Left kidney (tissue), 2 donors: ENCODE measurements around the gene ZMYND8. TPM values are rescaled to one million over a fixed set of nuclear protein-coding genes. Genes with fewer than 3 reads are reported as not detected.
"Not testable (repeated sequence)": the region's sequence is repeated elsewhere in the genome, so short reads cannot be mapped to it uniquely, and the experiment has no call there.

Experiments
- DNase-seq: peaks from one replicate; pipeline ENCODE4 v3.0.0-alpha.2; 2013
- polyA plus RNA-seq: library from polyadenylated mRNA; unstranded; fragments of 120-200 nt; gene quantifications from one replicate; pipeline ENCODE4 v1.2.1, GENCODE V29; 2013; ENCODE audit not compliant: insufficient read length

The ZMYND8 gene
- polyA plus RNA-seq, 1 donor = 48.0 TPM

- no peak for DNase-seq
Observed at GRCh38 chr20:47265214-47265613, 91.3 kb downstream of the ZMYND8 start.

DNA sequence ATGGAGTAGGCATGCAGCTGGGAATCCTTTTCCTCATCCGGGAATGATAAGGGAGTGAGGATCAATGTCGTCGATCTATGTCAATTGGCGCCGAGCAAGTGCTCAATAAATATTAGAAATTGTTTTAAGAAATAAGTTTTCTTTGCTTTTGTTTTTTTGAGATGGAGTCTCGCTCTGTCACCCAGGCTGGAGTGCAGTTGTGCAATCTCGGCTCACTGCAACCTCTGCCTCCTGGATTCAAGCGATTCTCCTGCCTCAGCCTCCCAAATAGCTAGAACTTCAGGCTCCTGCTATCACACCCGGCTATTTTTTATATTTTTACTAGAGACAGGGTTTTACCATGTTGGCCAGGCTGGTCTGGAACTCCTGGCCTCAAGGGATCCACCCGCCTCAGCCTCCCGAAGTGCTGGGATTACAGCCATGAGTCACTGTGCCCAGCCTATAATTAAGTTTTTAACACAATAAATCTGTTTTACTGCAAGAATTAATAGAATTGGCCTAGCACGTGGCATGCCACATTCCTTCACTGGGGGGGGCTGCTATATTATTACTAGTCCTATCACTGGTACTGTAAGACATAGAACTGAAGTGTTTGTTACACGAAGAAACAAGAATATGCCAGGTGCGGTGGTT lies 92.2 kb downstream of the ZMYND8 start:
- not testable (repeated sequence) for DNase-seq

DNA sequence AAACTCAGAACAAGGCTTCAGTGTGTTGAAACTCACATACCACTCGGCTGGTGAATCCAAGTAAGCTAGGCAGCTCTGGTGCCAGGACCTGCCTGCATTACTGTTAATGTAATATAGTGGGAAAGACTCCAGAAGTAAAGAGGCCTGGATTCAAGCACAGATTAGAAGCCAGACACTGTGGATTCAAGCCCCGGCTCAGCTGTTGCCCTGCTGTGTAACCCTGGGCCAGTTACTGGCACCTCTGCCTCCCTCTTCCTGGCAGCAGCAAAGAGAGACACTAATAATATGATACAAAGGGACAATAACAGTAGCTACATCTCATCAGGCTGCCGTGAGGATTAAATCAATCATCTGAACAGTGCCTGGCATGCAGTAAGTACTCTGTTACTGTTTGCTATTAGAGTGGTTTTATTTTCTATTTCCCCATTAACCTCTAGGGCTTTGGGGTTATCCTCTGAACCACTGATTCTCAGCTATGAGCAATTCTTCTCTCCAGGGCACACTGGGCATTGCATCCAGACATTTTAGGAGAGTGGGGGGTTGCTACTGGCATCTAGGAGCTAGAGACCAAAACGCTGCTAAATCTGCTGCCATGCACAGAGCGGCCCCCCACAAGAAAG lies 92.9 kb downstream of the ZMYND8 start:
- DNase-seq = no peak

DNA sequence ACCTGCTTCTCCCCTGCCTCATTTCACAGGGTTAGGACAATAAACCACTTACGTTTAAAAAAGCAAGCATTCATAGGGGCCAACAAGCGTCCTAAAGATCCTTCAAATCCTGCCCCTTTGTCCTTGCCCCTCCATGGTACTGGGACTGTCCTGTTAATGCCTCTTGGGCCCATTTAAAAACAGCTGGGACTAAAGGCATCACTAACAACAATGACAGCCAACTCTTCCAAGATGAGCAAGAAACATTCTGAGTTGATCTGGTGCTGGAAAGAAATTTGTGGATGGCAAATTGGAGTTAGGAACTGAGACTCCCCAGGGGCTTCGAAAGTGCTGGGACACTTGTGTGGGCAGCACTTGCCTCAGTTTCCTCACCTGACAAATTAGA lies 93.4 kb downstream of the ZMYND8 start:
- DNase-seq = no peak

DNA sequence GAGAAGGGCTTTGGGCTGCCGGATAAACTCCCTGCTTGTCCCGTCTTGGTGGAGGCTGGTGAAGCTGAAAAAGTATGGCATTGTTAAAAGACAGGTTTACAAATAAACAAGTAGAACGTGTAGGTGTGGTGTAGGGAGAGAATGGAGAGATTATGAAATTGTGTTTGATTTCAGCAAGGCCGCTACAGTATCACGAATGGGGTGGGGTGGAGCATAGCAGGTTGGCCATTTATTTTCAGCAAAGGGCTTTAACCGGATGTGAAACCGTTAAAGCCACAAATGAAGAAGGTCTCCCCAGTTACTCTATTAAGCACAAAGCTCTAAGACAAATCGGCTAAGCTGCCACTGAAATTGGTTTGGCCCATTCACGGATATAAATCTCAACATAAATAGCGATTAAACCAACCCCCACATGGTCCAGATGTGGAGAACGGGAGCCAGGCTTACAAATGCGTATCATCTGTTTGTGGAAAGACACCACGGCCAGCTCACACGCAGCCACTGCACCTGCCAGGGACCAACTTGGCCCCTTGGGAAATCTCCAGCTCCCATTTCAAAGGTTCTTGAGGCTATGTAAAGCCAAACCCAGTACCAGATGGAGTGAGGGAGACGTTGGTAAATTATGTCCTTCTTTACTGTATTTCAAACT lies 94.0 kb downstream of the ZMYND8 start:
- no peak for DNase-seq

DNA sequence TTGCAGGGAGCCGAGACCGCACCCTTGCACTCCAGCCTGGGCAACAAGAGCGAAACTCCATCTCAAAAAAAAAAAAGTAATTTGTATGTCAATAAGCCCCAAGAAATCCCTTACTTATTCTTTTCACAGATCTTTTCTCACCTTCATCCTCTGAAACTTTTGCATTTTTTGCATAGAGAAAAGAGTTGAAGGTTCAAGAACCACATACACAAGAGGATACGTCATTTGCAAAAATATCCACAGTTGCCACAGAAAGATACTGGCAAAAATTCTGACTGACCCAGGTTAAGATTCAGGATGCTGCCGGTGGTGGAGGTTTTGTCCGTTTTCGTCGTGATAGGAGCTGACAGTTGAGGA lies 94.5 kb downstream of the ZMYND8 start:
- DNase-seq = no peak

DNA sequence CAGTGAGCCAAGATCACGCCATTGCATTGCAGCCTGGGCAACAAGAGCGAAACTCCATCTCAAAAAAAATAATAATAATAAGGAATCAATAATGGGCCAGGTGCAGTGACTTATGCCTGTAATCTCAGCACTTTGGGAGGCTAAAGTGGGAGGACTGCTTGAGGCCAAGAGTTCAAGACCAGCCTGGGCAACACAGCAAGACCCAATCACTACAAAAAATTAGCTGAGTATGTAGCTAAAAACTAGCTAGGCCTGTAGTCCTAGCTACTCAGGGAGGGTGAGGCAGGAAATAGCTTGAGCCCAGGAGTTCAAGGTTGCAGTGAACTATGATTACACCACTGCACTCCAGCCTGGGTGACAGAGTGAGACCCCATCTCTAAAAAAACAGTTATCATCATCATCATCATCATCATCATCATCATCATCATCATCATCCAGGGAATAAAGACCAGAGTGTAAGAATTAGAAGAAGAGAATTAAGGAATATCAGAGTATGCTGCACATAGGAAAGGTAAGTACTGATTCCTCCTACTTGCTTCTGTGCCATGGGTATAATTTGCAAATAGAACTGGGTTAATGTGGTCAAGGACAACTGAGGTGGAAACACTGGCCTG lies 95.2 kb downstream of the ZMYND8 start:
- not testable (repeated sequence) for DNase-seq

- not testable (repeated sequence) for DNase-seq
Observed at GRCh38 chr20:47260540-47261126, 95.9 kb downstream of the ZMYND8 start.

DNA sequence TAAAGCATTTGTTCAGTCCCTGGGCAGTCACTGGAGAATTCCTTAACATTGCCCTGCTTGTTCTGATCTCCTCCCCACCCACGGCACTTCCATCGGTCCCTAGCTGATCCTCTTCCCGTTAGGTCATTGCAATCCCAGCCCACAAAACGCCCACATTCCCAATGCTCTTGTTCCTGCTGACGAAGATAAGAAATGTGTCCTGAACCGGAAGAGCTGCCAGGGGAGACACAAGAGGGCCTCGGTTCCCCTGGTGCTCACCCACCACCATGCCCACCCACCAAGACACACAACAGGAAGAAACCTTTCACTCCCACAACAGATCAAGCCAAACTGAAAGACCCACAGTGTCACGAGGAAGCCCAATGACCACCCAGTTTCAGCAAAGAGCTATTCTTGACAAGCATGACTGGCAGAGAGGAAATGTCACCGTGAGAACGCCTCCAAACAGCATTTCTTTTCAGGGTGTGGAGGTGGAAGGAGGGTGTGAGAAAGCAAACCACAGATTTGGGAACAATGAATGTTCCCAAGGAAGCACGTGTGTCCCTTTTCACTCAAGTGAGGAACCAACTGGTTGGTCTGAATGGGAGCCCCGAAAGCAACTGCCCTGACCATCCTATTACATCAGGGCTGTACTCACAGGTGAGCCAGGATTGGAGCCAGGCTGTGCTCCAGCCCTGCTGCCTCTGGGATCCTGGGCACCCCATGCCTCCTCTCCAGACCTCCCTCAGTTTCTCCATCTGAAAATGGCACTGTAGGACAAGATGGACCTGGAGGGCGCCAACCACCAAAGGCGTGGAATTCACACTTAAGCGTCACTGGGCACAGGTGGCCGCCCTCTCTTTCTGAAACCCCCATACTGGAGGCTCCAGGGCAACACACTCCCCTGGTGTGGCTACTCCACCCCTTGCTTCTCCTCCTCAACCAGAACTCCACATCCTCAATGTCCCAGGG lies 97.5 kb downstream of the ZMYND8 start:
- no peak for DNase-seq

DNA sequence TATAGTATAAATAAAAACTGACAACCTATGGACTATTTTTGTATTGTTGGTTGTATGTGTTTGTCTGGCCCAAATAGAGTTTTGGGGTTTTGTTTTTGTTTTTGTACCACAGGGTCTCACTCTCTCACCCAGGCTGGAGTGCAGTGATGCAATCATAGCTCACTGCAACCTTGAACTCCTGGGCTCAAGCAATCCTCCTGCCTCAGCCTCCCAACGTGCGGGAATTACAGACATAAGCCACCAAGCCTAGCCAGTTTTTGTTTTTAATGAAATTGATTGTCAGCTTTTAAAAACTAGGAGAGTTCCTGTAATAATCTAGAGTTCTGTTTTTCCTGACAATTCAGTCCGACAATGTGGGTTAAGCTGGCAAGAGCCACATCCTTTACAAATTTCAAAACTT lies 98.7 kb downstream of the ZMYND8 start:
- DNase-seq = no peak

GRCh38 chr20:47257256-47257655 lies 99.2 kb downstream of the ZMYND8 start:
- no peak for DNase-seq

GRCh38 chr20:47256668-47257236 lies 99.7 kb downstream of the ZMYND8 start:
- DNase-seq = no peak

DNA sequence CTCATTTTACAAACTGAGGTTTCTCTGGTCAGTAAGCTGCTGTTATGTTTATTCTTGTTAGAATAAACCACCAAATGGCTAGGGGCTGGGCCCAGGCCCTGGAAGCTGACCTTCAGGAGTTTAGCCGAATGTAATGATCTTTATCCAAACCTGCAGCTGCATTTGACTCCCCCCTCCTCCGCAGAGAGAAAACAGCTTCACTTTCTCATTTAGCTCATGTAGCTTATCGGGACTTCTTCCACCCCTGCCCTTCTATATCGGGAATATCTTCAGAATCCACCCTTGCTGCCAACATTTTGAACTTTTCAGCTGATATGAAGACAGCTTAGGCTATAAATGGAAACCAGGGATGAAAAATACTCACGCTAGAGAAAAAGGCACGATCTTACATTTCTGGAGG lies 102.6 kb downstream of the ZMYND8 start:
- DNase-seq = no peak

DNA sequence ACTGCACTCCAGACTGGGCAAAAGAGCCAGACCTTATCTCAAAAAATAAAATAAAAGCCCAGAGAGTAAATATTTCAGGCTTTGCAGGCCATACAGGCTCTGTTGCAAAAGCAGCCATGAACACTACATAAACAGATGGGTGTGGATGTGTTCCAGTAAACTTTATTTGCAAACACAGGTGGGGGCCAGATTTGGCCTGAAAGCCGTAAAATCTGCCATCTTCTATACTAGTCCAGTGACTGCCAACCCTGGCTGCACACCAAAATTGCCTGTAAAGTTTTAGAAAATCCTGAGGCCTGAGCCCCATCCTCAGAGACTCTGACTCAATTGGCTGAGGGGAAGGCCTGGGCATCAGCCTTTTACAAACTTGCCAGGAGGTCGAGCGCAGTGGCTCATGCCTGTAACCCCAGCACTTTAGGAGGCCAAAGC lies 103.6 kb downstream of the ZMYND8 start:
- DNase-seq = no peak

DNA sequence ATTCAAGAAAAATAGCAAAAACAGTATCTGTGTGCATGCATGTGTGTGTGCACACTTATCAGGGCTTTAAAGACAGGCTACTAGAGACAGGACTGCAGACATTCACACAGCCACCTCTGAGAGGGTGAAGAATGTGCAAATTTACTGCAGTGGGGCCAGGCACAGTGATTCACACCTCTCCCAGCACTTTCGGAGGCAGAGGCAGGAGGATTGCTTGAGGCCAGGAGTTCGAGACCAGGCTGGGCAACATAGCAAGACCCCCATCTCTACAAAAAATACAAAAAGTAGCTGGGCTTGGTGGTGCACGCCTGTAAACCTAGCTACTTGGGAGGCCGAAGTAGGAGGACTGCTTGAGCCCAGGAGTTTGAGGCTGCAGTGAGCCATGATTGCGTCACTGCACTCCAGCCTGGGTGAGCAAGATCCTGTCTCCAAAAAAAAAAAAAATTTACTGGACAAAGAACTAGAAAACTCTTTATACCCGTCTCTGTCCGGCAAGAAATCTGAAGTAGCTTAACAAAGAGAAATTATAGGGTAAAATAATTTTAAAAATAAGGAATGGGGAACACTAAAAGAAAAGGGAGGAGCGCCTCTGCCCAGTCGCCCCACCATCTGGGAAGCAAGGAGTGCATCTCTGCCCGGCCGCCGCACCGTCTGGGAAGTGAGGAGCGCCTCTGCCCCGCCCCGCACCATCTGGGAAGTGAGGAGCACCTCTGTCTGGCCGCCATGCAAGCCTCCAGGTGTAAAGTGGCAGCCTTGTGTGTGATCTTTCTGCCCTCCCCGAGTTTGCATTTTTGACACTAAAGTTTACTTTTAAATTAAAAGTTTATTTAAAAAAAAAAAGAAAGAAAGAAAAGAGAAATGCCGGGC lies 105.1 kb downstream of the ZMYND8 start:
- no peak for DNase-seq

DNA sequence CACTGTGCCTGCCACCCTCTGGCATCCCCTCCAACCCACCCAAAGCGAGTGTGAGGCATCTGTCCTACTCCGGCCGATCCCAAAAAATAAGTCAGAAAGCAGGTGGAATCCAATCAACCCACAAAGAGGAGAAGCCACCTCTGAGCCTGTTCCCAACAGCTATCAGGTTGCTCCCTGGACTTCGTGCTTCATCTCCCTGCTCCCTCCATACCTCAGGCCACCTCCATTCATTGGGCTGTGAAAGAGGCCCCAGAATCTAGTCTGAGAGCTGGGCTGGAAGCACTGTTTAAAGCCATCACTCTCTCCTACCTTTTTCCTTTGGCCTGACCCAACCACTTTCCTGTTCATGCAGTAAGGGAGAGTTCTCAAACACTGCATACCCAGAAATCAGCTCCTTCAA lies 106.1 kb downstream of the ZMYND8 start:
- no peak for DNase-seq

DNA sequence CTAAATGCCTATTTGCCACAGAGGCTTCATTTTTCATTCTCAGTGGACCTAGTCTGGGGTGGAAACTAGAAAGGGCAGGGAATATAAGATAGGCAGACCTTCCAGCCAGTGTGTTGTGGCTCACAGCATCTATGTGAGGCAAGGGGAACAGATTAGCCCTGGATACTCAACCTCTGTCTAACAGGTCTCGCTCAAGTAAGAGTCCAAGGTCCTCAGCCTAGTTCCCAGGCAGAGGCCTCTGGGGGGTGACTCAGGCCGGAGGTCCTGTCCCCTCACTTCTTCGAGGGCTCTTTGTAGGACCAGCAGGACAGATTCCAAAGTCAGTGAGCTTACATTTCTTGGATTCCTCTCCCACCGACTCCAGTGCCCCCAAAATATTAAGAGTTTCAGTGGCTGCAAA lies 106.6 kb downstream of the ZMYND8 start:
- no peak for DNase-seq

DNA sequence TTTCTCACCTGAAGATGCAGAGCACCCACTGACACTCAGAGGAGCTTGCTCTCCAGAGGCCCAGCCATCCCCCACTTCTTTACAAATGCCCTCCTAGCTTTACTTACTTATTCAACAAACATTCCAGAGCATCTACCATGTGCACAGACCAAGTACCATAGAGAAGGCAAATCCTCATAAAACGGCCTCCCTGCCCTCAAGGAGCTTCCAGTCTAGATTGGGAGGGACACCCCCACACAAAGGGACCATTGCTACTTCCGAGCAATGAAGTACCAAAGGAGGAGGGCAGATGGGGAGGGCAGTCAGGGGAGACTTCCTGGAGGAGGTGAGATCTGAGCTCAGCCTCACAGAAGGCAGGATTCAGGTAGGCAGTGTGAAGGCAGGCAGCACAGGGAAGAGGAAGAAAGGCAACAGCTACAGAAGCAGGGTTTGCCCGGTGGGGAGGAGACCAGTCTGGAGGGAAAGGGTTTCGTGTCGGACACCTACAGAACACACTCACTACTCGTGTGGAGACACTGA lies 108.0 kb downstream of the ZMYND8 start:
- DNase-seq = no peak

DNA sequence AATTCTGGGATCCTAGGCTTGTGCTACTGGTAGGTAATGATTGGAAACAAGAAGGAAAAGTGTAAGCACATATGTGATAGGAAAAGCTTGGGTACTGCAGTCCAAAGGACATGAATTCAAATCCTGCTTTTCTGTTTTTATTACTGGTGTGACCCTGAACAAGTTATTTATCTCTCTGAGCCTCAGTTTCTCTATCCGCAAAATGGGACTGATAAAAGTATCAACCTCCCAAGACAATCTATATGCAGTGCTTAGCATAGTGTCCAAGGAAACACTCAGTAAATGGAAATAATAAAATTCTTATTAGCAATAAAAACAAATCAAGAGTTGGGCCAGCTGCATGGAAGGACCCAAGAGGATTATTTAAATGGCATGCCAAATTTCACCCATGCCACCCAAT lies 108.5 kb downstream of the ZMYND8 start:
- DNase-seq = no peak
